Right ventricle myocardium superior (tissue), 1 donor: ENCODE measurements around the gene AXIN1. TPM values are rescaled to one million over a fixed set of nuclear protein-coding genes. Genes with fewer than 3 reads are reported as not detected.
"Not testable (repeated sequence)": the region's sequence is repeated elsewhere in the genome, so short reads cannot be mapped to it uniquely, and the experiment has no call there.

Experiments used
- ATAC-seq: fragments of 200-7000 bp; cut with Tn5 transposase; one replicate; pipeline ENCODE4 v1.9.1; 2020; ENCODE audit warnings: mild to moderate bottlenecking; ENCODE audit not compliant: poor library complexity
- DNase-seq: peaks from one replicate; pipeline ENCODE4 v3.0.0-alpha.2; 2020
- intact Hi-C: fragments of 100-400 bp; cut with DNase I; formaldehyde crosslinking; loops from one replicate; pipeline ENCODE4 v1.11.2; 2022
- total RNA-seq: library from RNA; stranded (reverse); fragmentation: NEBNext Ultra II Directional; extraction: Animal tissue kit (Norgen Biotek cat#: 25700); gene quantifications from one replicate; pipeline ENCODE4 v1.2.1, GENCODE V29; 2021
- donor health status: DM: no; HTN: yes; CAD: no; lungs with severe emphysema.

The AXIN1 gene
- total RNA-seq, 1 donor from 2014 or later, result 14.0 TPM

- ATAC-seq, result no peak
- DNase-seq, result no peak
- intact Hi-C loops, result no loop called here
These were observed 72.0 kb downstream of the AXIN1 start, which contains the start of gene ARHGDIG for GRCh38 chr16:280552-280951. Gene ARHGDIG (plus strand): TSS chr16:280591. CDS start chr16:280681, 90 bp downstream.

GRCh38 chr16:280005-280460 is 72.5 kb downstream of the AXIN1 start:
- DNase-seq, result no peak
- ATAC-seq, result no peak
- intact Hi-C loops, result no loop called here

- DNase-seq, result no peak
- no peak for ATAC-seq
- intact Hi-C loops, result no loop called here
These were observed 73.0 kb downstream of the AXIN1 start for GRCh38 chr16:279531-279930.

GRCh38 chr16:278863-279366 is 73.6 kb downstream of the AXIN1 start:
- intact Hi-C loops, result no loop called here
- peak; percentile 56 for ATAC-seq
- DNase-seq, result no peak

GRCh38 chr16:276426-277077 is 76.0 kb downstream of the AXIN1 start:
- peak; percentile 8 for ATAC-seq
- intact Hi-C loops, result no loop called here

GRCh38 chr16:275786-276232 is 76.7 kb downstream of the AXIN1 start, which contains the start of gene RGS11:
Gene RGS11 (minus strand): TSS chr16:275944. CDS start chr16:275911, 33 bp downstream.
- DNase-seq, result no peak
- ATAC-seq, result peak; percentile 55
- intact Hi-C loops, result no loop called here

More at GRCh38 chr16:276426-277077, 76.0 kb downstream of the AXIN1 start:
- DNase-seq, result no peak

GRCh38 chr16:275041-275641 is 77.4 kb downstream of the AXIN1 start:
- intact Hi-C loops, result no loop called here
- ATAC-seq (peak; percentile 15), DNase-seq (no peak)

- no peak for DNase-seq
- intact Hi-C loops, result no loop called here
- no peak for ATAC-seq
These were observed 78.7 kb downstream of the AXIN1 start for GRCh38 chr16:273547-274421.

GRCh38 chr16:272633-273546 is 79.6 kb downstream of the AXIN1 start:
- no peak for ATAC-seq
- intact Hi-C loops, result no loop called here
- DNase-seq, result no peak

- ATAC-seq, result no peak
- intact Hi-C loops, result no loop called here
- DNase-seq, result no peak
These were observed 81.9 kb downstream of the AXIN1 start for GRCh38 chr16:270381-271255.

GRCh38 chr16:269061-269796 is 83.3 kb downstream of the AXIN1 start:
- no peak for ATAC-seq
- no peak for DNase-seq
- intact Hi-C loops, result no loop called here

GRCh38 chr16:268141-269053 is 84.1 kb downstream of the AXIN1 start:
- ATAC-seq, result no peak
- DNase-seq, result no peak
- intact Hi-C loops, result no loop called here

GRCh38 chr16:267562-267961 is 85.0 kb downstream of the AXIN1 start:
- intact Hi-C loops, DNase-seq, ATAC-seq: not testable (repeated sequence)

- peak; percentile 4 for ATAC-seq
- intact Hi-C loops, result no loop called here
- DNase-seq, result peak; percentile 32
These were observed 86.0 kb downstream of the AXIN1 start for GRCh38 chr16:266258-267164.

GRCh38 chr16:265711-266110 is 86.8 kb downstream of the AXIN1 start:
- intact Hi-C loops, result no loop called here
- ATAC-seq (no peak), DNase-seq (no peak)
